ENCODE data around the gene PFKL. TPM values are rescaled to one million over a fixed set of nuclear protein-coding genes. Genes with fewer than 3 reads are reported as not detected.

PFKL gene
- total and polyA plus RNA-seq, 2 donors (not counting 1 experiment from before 2014, with no cell fraction given), result 267 to 318 TPM

GRCh38 chr21:44363278-44363677 is 63.4 kb downstream of the PFKL start:
- Histone ChIP-seq H2AFZ (ENCODE audit: insufficient read depth, low read depth, low read length, poor library complexity, severe bottlenecking) (no peak overlapping the region), H3K4me3 (ENCODE audit: control extremely low read depth in 1 of 5, extremely low read depth in 1 of 5, insufficient read depth in 1 of 5, low read depth in 2 of 5, low read length in 4 of 5) (no peak overlapping the region), H3K4me2 (replicated peaks; ENCODE audit: low read depth, low read length, poor library complexity, severe bottlenecking) (no peak overlapping the region), H3K79me2 (ENCODE audit: control insufficient read depth, insufficient read depth, low read length) (peaks cover 13% of the 10 kb centered on the region), H3K9ac (ENCODE audit: low read length) (no peak overlapping the region), H3K27ac (ENCODE audit: low read length in 2 of 2) (no peak overlapping the region), H3K9me3 (ENCODE audit: control extremely low read depth in 1 of 3, control insufficient read depth in 2 of 3, insufficient read depth in 1 of 3, low read length in 2 of 3) (peaks cover 0 to 10% (median 0%) of the 10 kb centered on the region in 3 donors), H3K27me3 (replicated peaks in 1 of 4; ENCODE audit: control extremely low read depth in 1 of 4, control insufficient read depth in 3 of 4, insufficient read depth in 4 of 4, low read length in 3 of 4) (no peaks in the 10 kb centered on the region), H4K20me1 (ENCODE audit: control insufficient read depth, insufficient read depth, low read length, poor library complexity, severe bottlenecking) (no peaks in the 10 kb centered on the region), H3K4me1 (ENCODE audit: control insufficient read depth in 2 of 2, insufficient read depth in 2 of 2, low read length in 2 of 2) (peaks cover 7% of the 10 kb centered on the region in 2 donors), H3K36me3 (replicated peaks in 1 of 2; ENCODE audit: control extremely low read depth in 1 of 2, control insufficient read depth in 1 of 2, extremely low read depth in 1 of 2, insufficient read depth in 2 of 2, low read length in 1 of 2) (peaks cover 0 to 3% of the 10 kb centered on the region in 2 experiments)
- Mint-ChIP-seq H3K4me3 (no peak overlapping the region), H3K27me3 (no peaks in the 10 kb centered on the region), H3K27ac (no peak overlapping the region), H3K4me1 (peaks cover 9% of the 10 kb centered on the region), H3K9me3 (ENCODE audit: insufficient read depth) (peaks cover 5% of the 10 kb centered on the region)
- DNase-seq (no peak), ATAC-seq (ENCODE audit: low read depth) (no peak)
- POLR2A ChIA-PET, result interaction anchor here (0.7 kb wide), 1 partner anchor 24 kb away, joined by 3 read pairs; the partner anchor contains the start of gene CFAP410
- CTCF ChIA-PET, result no interaction called here
- intact Hi-C loops (cut with micrococcal nuclease), result no loop called here
- no peak for TF ChIP-seq CTCF (IDR thresholded peaks at IDR 0.05)
- no peak for TF ChIP-seq EZH2 (IDR thresholded peaks at IDR 0.05; ENCODE audit: borderline replicate concordance, insufficient read depth, low read depth, low read length, poor library complexity, severe bottlenecking)
- WGBS (ENCODE audit: insufficient coverage), result no CpG with 5 or more reads among the region's 1 CpG

- peaks cover 8% of the 10 kb centered on the region for H3K4me1 Mint-ChIP-seq
- POLR2A ChIA-PET, result interaction anchor here (0.6 kb wide), 1 partner anchor 109 kb away, joined by 3 read pairs; no protein-coding TSS in a partner anchor
- H3K4me1 ChIP-seq (ENCODE audit: control insufficient read depth in 2 of 2, insufficient read depth in 2 of 2, low read length in 2 of 2), result peaks cover 7% of the 10 kb centered on the region in 2 donors
- H4K20me1 ChIP-seq (ENCODE audit: control insufficient read depth, insufficient read depth, low read length, poor library complexity, severe bottlenecking), result no peaks in the 10 kb centered on the region
- no peak for DNase-seq
- no peak overlapping the region for H3K4me2 ChIP-seq (replicated peaks; ENCODE audit: low read depth, low read length, poor library complexity, severe bottlenecking)
- no peak overlapping the region for H3K27ac Mint-ChIP-seq
- WGBS (ENCODE audit: insufficient coverage), result 87% methylated on average over 21 of the region's 22 CpGs
- no peaks in the 10 kb centered on the region for H3K27me3 Mint-ChIP-seq
- peaks cover 0 to 14% (median 0%) of the 10 kb centered on the region in 3 donors for H3K9me3 ChIP-seq (ENCODE audit: control extremely low read depth in 1 of 3, control insufficient read depth in 2 of 3, insufficient read depth in 1 of 3, low read length in 2 of 3)
- no peak overlapping the region for H2AFZ ChIP-seq (ENCODE audit: insufficient read depth, low read depth, low read length, poor library complexity, severe bottlenecking)
- H3K36me3 ChIP-seq (replicated peaks in 1 of 2; ENCODE audit: control extremely low read depth in 1 of 2, control insufficient read depth in 1 of 2, extremely low read depth in 1 of 2, insufficient read depth in 2 of 2, low read length in 1 of 2), result peaks cover 0 to 3% of the 10 kb centered on the region in 2 experiments
- no peak for ATAC-seq (ENCODE audit: low read depth)
- peaks cover 13% of the 10 kb centered on the region for H3K79me2 ChIP-seq (ENCODE audit: control insufficient read depth, insufficient read depth, low read length)
- TF ChIP-seq EZH2 (IDR thresholded peaks at IDR 0.05; ENCODE audit: borderline replicate concordance, insufficient read depth, low read depth, low read length, poor library complexity, severe bottlenecking), result no peak
- H3K27me3 ChIP-seq (replicated peaks in 1 of 4; ENCODE audit: control extremely low read depth in 1 of 4, control insufficient read depth in 3 of 4, insufficient read depth in 4 of 4, low read length in 3 of 4), result no peaks in the 10 kb centered on the region
- H3K9me3 Mint-ChIP-seq (ENCODE audit: insufficient read depth), result peaks cover 5% of the 10 kb centered on the region
- no peak overlapping the region for H3K4me3 Mint-ChIP-seq
- CTCF ChIA-PET, result no interaction called here
- H3K27ac ChIP-seq (ENCODE audit: low read length in 2 of 2), result no peak overlapping the region
- H3K9ac ChIP-seq (ENCODE audit: low read length), result no peak overlapping the region
- intact Hi-C loops (cut with micrococcal nuclease), result no loop called here
- no peak overlapping the region for H3K4me3 ChIP-seq (ENCODE audit: control extremely low read depth in 1 of 5, extremely low read depth in 1 of 5, insufficient read depth in 1 of 5, low read depth in 2 of 5, low read length in 4 of 5)
Observed at GRCh38 chr21:44364151-44365053, 64.5 kb downstream of the PFKL start.
